Renal cortex interstitium (tissue), 15 donors: ENCODE data around the gene TNS2. TPM values are rescaled to one million over a fixed set of nuclear protein-coding genes. Genes with fewer than 3 reads are reported as not detected.
"Not testable (repeated sequence)": the region's sequence is repeated elsewhere in the genome, so short reads cannot be mapped to it uniquely, and the experiment has no call there.

Experiments
- DNase-seq, 11 donors: peaks; one replicate each; pipeline ENCODE4 v3.0.0-alpha.2; 2013; ENCODE audit warnings: low read depth in 9 of 11, low spot score in 4 of 11; ENCODE audit errors: extremely low read depth in 1 of 11
- long read RNA-seq, 16 experiments: transcript quantifications; one replicate each; lab custom pipeline, GENCODE V29; 2026
- polyA plus RNA-seq, 3 donors: library from polyadenylated mRNA; unstranded; fragments of 120-200 nt; gene quantifications; one replicate each; pipeline ENCODE4 v1.2.1, GENCODE V29; 2013; ENCODE audit not compliant: insufficient read length in 3 of 3

The TNS2 gene, protein sequence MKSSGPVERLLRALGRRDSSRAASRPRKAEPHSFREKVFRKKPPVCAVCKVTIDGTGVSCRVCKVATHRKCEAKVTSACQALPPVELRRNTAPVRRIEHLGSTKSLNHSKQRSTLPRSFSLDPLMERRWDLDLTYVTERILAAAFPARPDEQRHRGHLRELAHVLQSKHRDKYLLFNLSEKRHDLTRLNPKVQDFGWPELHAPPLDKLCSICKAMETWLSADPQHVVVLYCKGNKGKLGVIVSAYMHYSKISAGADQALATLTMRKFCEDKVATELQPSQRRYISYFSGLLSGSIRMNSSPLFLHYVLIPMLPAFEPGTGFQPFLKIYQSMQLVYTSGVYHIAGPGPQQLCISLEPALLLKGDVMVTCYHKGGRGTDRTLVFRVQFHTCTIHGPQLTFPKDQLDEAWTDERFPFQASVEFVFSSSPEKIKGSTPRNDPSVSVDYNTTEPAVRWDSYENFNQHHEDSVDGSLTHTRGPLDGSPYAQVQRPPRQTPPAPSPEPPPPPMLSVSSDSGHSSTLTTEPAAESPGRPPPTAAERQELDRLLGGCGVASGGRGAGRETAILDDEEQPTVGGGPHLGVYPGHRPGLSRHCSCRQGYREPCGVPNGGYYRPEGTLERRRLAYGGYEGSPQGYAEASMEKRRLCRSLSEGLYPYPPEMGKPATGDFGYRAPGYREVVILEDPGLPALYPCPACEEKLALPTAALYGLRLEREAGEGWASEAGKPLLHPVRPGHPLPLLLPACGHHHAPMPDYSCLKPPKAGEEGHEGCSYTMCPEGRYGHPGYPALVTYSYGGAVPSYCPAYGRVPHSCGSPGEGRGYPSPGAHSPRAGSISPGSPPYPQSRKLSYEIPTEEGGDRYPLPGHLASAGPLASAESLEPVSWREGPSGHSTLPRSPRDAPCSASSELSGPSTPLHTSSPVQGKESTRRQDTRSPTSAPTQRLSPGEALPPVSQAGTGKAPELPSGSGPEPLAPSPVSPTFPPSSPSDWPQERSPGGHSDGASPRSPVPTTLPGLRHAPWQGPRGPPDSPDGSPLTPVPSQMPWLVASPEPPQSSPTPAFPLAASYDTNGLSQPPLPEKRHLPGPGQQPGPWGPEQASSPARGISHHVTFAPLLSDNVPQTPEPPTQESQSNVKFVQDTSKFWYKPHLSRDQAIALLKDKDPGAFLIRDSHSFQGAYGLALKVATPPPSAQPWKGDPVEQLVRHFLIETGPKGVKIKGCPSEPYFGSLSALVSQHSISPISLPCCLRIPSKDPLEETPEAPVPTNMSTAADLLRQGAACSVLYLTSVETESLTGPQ (N-terminal part only)
- 100 to 1,000 TPM in 2 of 3 donors, 10 to 100 TPM in 1; 94.1 to 144 (median 111) TPM for polyA plus RNA-seq
- long read RNA-seq, donor 1, full-length matches to known transcripts: 3 of 16 reads
- long read RNA-seq, donor 1, partial matches to known transcripts: 13 of 16 reads
- long read RNA-seq, donor 1, other reads (novel, unspliced or antisense): 0 of 16 reads
- long read RNA-seq, donor 2, partial matches to known transcripts: 5 of 9 reads
- long read RNA-seq, donor 2, other reads (novel, unspliced or antisense): 0 of 9 reads
- long read RNA-seq, donor 3, partial matches to known transcripts: 5 of 6 reads
- long read RNA-seq, donor 3, other reads (novel, unspliced or antisense): 0 of 6 reads
- long read RNA-seq, donor 4, partial matches to known transcripts: 0 of 5 reads
- long read RNA-seq, donor 4, other reads (novel, unspliced or antisense): 0 of 5 reads
- long read RNA-seq, donor 5: 0 reads
- long read RNA-seq, donor 6, partial matches to known transcripts: 11 of 12 reads
- long read RNA-seq, donor 6, other reads (novel, unspliced or antisense): 0 of 12 reads
- long read RNA-seq, donor 7, transcript TNS2-215 (2 exons, 525 nt): major isoform, 5 of 40 reads
- long read RNA-seq, donor 7, partial matches to known transcripts: 33 of 40 reads
- long read RNA-seq, donor 7, other reads (novel, unspliced or antisense): 0 of 40 reads
- long read RNA-seq, donor 8, partial matches to known transcripts: 33 of 41 reads
- long read RNA-seq, donor 8, other reads (novel, unspliced or antisense): 0 of 41 reads
- long read RNA-seq, donor 9, full-length matches to known transcripts: 1 of 6 reads
- long read RNA-seq, donor 9, partial matches to known transcripts: 0 of 6 reads
- long read RNA-seq, donor 9, other reads (novel, unspliced or antisense): 5 of 6 reads
- long read RNA-seq, donor 10, partial matches to known transcripts: 5 of 6 reads
- long read RNA-seq, donor 10, other reads (novel, unspliced or antisense): 0 of 6 reads
- long read RNA-seq, donor 11, partial matches to known transcripts: 0 of 1 reads
- long read RNA-seq, donor 11, other reads (novel, unspliced or antisense): 0 of 1 reads
- long read RNA-seq, donor 12, partial matches to known transcripts: 15 of 16 reads
- long read RNA-seq, donor 12, other reads (novel, unspliced or antisense): 0 of 16 reads
- long read RNA-seq, donor 13: 0 reads
- long read RNA-seq, donor 14, partial matches to known transcripts: 0 of 2 reads
- long read RNA-seq, donor 14, other reads (novel, unspliced or antisense): 0 of 2 reads
- long read RNA-seq, donor 15, full-length matches to known transcripts: 1 of 9 reads
- long read RNA-seq, donor 15, partial matches to known transcripts: 8 of 9 reads
- long read RNA-seq, donor 15, other reads (novel, unspliced or antisense): 0 of 9 reads
- long read RNA-seq, donor 16, full-length matches to known transcripts: 13 of 37 reads
- long read RNA-seq, donor 16, partial matches to known transcripts: 16 of 37 reads
- long read RNA-seq, donor 16, other reads (novel, unspliced or antisense): 8 of 37 reads

DNA sequence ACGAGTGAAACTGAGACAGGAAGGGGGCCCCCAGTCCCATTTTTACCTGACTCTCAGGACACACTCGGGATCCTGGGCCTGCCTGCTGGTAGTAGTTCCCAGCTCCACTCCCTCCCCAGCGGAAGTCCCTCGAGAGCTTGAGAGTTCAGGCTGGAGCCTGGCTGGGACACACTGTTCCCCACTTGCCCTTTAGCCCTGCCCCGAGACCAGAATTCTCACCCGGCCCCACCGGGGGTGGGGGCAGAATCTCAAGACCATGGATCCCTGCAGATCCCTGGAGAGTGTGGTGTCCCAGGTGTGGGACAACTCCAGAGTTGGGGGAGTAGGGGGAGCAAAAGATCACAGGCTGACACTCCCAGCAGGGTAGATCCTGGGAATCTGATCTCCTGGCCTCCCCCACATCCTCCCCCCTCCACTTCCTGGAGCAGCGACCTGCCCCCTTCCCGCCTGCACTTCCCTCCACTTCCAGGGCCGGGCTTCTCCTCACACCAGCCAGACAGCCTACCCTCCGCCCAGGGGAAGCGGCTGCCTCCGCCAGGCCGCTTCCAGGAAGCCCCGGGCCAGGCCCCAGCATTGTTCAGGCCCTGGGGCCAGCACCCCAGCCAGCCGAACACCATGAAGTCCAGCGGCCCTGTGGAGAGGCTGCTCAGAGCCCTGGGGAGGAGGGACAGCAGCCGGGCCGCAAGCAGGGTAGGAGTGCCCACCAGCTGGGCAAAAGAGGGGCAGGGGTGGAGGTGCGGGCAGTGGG, at the start of gene TNS2:
Gene TNS2 (plus strand): TSS at position 495 of the 748 bp plus-strand sequence. CDS start 121 bp downstream, at position 616.
- DNase-seq: peak in 5 of 11 donors; percentile 45 to 70 (median 56)

DNA sequence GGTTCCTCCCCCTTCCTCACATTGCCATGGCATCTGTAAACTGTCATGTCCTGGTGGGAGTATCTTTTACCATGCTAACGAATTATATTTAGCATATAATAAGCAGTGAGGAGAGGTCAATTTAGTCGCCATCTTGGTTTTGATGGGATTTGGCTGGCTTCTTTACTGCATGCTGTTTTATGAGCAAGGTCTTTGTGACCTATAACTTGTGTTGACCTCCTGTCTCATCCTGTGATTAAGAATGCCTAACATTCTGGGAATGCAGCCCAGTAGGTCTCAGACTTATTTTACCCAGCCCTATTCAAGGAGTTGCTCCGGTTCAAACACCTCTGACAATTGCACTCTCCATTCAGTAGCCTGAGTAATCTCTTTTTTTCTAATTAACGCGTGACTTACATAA, 45.7 kb upstream of the TNS2 start:
- DNase-seq: no peak

DNA sequence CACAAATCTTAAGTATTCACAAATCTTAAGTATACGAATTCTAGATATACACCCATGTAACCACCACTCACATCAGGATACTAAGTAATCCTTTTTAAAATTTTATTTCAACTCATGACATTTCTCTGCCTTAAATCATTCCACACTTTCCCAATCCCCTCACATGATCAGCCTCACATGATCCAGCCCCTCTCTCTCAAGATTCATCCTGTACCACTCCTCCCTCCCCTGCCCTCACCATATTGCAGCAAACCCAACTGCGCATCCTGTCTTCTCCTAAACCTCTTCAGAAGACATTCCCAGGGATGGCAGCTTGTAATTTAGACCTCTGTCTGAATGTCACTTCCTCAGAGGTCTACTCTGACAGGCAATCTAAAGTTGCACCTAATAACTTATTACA, 45.3 kb upstream of the TNS2 start:
- no peak for DNase-seq

DNA sequence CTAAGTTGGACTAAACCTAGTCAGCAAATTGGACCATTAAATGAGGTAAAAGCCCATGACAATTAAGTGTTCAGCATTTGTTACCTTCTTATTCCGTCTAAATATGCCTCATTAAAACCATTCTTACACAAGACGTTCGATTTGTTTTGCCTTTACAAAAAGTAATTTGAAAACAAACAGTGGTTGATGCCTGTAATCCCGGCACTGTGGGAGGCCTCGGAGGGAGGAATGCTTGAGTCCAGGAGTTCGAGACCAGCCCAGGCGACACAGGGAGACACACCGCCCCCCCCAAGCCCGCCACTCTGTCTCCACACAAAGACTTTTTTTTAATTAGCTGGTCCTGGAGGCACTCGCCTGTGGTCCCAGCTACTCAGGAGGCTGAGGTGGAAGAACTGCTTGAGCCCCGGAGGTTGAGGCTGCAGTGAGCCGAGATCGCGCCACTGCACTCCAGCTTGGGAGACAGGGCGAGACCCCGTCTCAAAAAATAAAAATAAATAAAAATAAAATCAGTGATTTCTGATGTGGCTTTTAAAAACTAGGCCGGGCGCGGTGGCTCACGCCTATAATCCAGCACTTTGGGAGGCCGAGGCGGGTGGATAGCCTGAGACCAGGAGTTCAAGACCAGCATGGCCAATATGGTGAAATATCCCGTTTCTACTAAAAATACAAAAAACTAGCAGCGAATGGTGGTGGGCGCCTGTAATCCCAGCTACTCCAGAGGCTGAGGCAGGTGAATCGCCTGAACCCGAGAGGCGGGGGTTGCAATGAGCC, 44.5 kb upstream of the TNS2 start:
- DNase-seq: no peak

DNA sequence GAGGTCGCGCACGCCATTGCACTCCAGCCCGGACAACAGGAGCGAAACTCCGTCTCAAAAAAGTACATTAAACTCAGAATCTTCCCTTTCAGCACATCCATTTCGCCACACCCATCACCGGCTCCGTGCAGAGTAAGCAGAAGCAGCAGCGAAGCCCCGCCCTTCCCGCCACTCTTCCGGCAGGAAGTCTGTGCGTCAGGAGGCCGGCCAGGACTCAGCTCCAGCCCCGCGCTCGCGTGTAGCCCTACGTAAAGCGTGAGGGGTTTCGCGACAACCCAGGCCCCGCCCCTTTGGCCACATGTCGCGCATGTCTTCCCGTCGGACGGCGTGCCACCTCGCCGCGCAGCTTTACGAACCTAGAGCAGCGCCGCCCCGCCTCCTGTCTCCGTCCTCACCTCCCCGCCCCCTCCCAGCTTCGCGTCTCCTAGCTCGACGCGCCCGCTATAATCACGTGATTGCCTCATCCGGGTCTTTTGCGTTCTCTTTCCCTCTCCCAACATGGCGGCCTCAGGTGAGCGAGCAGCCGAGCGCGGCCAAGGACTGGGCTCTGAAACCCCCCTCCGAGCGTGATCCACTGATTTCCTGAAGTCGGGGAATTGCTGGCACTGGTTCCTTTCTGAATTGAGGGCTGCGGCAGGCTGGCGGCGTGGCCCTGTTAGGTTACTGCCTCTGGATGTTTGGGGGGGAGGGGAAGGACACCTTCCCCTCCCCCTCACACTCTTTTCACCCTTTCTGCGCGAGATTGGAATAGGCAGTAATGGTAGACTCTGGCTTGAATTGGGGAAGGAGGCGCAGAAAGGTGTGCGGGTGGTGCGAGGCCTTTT, 43.7 kb upstream of the TNS2 start, which contains the start of gene EIF4B:
Gene EIF4B (plus strand): TSS at position 471 of the 824 bp plus-strand sequence. CDS start 28 bp downstream, at position 499.
- peak; percentile 97 to 100 (median 99) for DNase-seq

DNA sequence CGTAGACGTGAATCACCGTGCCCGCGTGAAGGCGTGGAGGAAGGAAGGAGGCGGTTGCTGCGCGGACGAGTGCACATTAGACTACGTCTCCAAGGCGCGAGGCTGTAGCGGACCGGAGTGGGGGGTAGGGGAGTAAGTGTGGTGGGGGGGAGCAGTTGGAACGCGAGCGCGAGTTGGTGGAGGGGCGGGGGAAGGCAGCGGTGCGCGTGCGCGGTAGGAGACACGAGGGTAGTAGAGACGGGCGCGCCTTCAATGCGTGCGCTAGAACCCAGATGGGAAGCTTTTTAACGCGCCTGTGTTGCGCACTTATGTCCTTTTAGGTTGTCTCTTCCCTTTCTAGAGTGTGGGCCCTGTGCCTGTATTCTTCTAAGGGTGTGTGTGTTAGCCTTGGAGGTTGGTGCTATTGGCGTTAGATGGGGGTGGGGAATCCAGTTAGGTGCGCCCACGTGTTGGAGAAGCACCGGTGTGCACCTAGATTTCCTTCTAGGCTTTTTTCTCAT, 43.0 kb upstream of the TNS2 start:
- DNase-seq: peak; percentile 36 to 68 (median 51)

DNA sequence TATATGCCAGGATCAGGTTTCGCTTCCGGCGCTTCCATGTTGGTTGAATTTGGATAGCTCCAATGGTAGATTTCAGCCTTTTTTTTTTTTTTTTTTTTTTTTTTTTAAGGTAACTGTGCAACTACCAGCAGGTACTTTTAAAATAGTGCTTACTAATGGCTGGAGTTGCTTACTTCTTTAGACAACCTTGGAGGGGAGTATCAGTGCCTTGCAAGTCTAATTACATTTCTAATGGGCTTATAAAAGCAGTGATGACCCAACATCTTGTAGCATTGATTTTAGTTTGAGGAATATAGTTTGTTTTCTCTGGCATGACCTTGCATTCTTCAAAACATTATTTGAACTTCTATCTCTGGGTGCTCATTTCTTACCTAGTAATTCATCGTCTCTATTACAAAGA, 42.5 kb upstream of the TNS2 start:
- DNase-seq: no peak

DNA sequence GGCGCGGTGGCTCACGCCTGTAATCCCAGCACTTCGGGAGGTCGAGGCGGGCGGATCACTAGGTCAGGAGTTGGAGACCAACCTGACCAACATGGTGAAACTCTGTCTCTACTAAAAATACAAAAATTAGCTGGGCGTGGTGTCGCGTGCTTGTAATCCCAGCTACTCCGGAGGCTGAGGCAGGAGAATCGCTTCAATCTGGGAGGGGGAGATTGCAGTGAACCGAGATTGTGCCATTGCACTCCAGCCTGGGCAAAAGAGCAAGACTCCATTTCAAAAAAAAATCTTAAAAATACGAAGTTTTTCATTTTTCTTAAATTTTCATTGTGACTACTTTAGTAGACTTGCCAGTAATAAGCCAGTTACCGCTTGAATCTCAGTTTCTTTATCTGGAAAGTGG, 41.1 kb upstream of the TNS2 start:
- DNase-seq: not testable (repeated sequence)

DNA sequence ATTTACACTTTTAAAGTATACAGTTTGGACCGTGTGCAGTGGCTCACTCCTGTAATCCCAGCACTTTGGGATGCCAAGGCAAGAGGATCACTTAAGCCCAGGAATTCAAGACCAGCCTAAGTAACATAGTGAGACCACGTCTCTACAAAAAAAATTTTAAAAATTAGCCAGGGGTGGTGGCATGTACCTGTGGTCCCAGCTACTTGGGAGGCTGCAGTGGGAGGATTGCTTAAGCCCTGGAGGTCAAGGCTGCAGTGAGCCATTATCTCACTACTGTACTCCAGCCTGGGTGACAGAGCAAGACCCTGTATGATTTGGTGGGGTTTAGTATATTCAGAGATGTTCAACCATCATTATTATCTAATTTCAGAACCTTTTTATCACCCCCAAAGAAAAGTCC, 38.9 kb upstream of the TNS2 start:
- no peak for DNase-seq

DNA sequence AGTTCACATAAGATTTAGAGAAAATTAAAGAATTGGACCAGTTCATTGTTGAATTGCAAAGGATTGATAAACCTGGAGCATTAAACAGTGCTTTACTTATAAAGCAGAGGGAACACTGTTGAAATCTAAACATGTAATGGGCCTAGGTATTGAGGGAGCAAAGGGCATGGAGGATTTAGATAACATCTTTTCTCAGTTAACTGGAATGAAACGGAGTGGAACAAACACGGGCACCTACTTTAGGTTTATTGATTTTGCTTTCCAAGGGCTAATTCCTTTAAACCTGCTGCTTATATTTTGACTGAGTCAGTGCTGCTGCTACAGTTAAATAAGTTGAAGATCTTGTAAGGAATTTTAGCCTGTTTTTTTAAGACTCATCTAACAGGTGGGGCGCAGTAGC, 38.0 kb upstream of the TNS2 start:
- no peak for DNase-seq

DNA sequence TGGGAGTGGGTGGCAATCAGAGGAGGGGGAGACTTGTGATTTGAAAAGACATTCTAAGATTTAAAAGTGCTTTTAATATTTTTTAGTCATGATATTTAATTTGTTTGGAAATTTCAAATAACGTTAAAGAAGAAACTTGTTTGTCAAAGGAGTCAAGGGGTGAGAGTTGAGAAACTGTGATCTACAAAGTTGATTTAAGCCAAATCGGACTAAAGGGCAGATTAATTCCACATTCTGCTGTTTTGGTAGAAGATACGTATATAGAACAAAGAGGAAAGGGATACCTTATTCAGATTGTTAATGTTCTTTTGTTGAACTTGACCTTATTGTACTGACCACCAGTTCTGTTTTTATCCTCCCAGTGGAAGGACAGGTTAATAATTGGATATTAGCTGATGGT, 36.9 kb upstream of the TNS2 start:
- no peak for DNase-seq

DNA sequence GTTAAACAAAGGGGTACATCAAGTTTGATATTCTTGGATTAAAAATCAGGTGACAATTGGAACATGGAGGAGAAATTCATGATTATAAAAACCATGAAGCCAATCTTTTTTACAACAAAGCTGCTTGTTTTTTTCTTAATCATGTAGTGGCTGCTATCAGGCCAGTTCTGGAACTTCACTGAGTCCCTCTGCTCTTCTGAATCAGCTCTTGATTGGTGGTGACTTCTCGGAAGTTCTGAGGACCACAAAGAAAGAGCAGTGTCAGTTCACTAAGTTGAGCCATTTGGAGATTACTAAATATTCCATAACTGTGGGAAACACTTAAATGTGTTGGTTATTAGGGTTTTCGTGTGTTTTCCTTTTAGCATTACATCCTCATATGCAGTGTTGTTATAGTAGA, 35.2 kb upstream of the TNS2 start:
- DNase-seq: no peak

DNA sequence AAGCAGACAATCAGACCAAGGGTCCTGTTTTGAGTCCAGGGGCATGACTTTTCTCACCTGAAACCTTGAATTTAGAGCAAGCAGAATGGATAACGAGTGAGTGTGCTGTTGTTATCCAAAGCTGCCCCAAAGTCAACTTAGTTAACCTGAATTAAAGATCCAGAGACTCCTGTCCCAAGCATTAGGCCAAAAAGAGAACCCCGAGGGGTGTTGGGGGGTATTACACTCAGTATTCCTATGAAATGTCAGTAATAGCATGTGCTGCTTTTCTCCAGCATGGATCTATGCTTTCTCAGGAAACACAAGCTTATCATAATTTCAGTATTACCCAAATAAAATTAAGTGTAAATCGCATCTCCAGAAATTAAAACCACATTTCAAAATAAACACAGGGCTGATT, 24.6 kb upstream of the TNS2 start:
- DNase-seq: no peak

DNA sequence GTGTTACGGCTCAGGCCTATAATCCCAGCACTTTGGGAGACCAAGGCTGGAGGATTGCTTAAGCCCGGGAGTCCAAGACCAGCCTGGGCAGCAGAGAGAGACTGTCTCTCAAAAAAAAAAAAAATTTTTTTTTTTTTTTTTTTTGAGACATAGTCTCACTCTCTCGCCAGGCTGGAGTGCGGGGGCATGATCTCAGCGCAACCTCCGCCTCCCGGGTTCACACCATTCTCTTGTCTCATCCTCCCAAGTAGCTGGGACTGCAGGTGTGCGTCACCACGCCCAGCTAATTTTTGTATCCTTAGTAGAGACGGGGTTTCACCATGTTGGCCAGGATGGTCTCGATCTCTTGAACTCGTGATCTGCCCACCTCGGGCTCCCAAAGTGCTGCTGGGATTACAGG, 22.9 kb upstream of the TNS2 start:
- DNase-seq: not testable (repeated sequence)
